Endothelial cell of umbilical vein (primary cell): Measurements from ENCODE around the gene TYK2. TPM values are rescaled to one million over a fixed set of nuclear protein-coding genes. Genes with fewer than 3 reads are reported as not detected.

Experiments
- BruUV-seq: library from RNA; stranded (reverse); fragments of 400-500 nt; replicated peaks from 2 replicates; lab custom pipeline; 2021; lab: Mats Ljungman, UMichigan
- CTCF ChIA-PET: fragments of 300-600, 350-600 bp; sonication (Branson Sonifier 250); formaldehyde crosslinking; loops from one replicate; lab custom pipeline; 2021; ENCODE audit warnings: antibody characterized with exemption, inconsistent platforms; lab: Charles Lee
- POLR2A ChIA-PET: fragments of 300-600, 350-600 bp; sonication (Branson Sonifier 250); formaldehyde crosslinking; loops from one replicate; lab custom pipeline; 2021; ENCODE audit warnings: antibody characterized with exemption, inconsistent platforms; lab: Charles Lee
- DNase-seq: peaks from one replicate; pipeline ENCODE4 v3.0.0-alpha.2; 2011; ENCODE audit warnings: low read depth, low spot score
- FAIRE-seq: peaks from 2 replicates; lab custom pipeline; 2011; peaks lifted over from hg19 to GRCh38; lab: Jason Lieb, UNC
- H2AFZ ChIP-seq: 2 replicates; pipeline ENCODE4 v1.6.0; 2012; ENCODE audit warnings: low read depth, low read length, control low read depth, inconsistent platforms
- H3K27ac ChIP-seq: 2 replicates; pipeline ENCODE4 v1.5.1; 2011; ENCODE audit warnings: low read depth, mild to moderate bottlenecking, control low read depth, low read length, moderate library complexity; ENCODE audit not compliant: insufficient read depth
- H3K27me3 ChIP-seq, 2 experiments: 2 replicates each; pipeline versions ENCODE4 v1.6.0 to v1.6.1; 2011; ENCODE audit warnings: low read length in 2 of 2, mixed read lengths in 1 of 2; ENCODE audit not compliant: control insufficient read depth in 2 of 2, insufficient read depth in 2 of 2
- H3K36me3 ChIP-seq, 2 experiments: 2 replicates in 1 of 2; 3 replicates in 1 of 2; pipeline ENCODE4 v1.5.1; 2011; ENCODE audit warnings: low read length in 2 of 2, mild to moderate bottlenecking in 1 of 2, moderate library complexity in 1 of 2; ENCODE audit not compliant: control insufficient read depth in 2 of 2, insufficient read depth in 2 of 2; ENCODE audit errors: extremely low read depth in 1 of 2
- H3K4me1 ChIP-seq: 3 replicates; pipeline ENCODE4 v1.5.1; 2011; ENCODE audit warnings: mild to moderate bottlenecking, low read length; ENCODE audit not compliant: control insufficient read depth, insufficient read depth; ENCODE audit errors: extremely low read depth
- H3K4me2 ChIP-seq: 2 replicates; pipeline ENCODE4 v1.6.1; 2011; ENCODE audit warnings: low read length, control low read depth, mixed read lengths; ENCODE audit not compliant: insufficient read depth
- H3K4me3 ChIP-seq, 3 experiments: fragments of 200-600 bp in 1 of 3; sonication (generic), shearing (Covaris generic) in 1 of 3; replicated peaks in 1 of 3; 2 replicates each; pipeline ENCODE4 v1.5.1; 2011 to 2016; ENCODE audit warnings: control low read depth in 3 of 3, low read length in 3 of 3, mild to moderate bottlenecking in 2 of 3, inconsistent platforms in 1 of 3, low read depth in 1 of 3, moderate library complexity in 1 of 3; ENCODE audit not compliant: insufficient read depth in 1 of 3
- H3K79me2 ChIP-seq: 2 replicates; pipeline ENCODE4 v1.6.0; 2012; ENCODE audit warnings: low read length, inconsistent platforms; ENCODE audit not compliant: control insufficient read depth, insufficient read depth
- H3K9ac ChIP-seq: replicated peaks from 2 replicates; pipeline ENCODE3; 2011; ENCODE audit warnings: low read length, control low read depth; ENCODE audit not compliant: insufficient read depth; ENCODE audit errors: extremely low read depth
- H3K9me1 ChIP-seq: replicated peaks from 3 replicates; pipeline ENCODE4 v1.6.0; 2011; ENCODE audit warnings: mild to moderate bottlenecking, low read length; ENCODE audit not compliant: control insufficient read depth, insufficient read depth; ENCODE audit errors: extremely low read depth
- H3K9me3 ChIP-seq: replicated peaks from 2 replicates; pipeline ENCODE4 v1.5.1; 2012; ENCODE audit warnings: low read length, inconsistent platforms; ENCODE audit not compliant: control insufficient read depth, insufficient read depth
- H4K20me1 ChIP-seq: replicated peaks from 2 replicates; pipeline ENCODE3; 2011; ENCODE audit warnings: mild to moderate bottlenecking, low read length; ENCODE audit not compliant: control insufficient read depth, insufficient read depth; ENCODE audit errors: extremely low read depth
- GATA2 ChIP-seq: IDR thresholded peaks from 2 replicates; pipeline ENCODE4 v1.7.0; 2011; ENCODE audit warnings: low read depth, mild to moderate bottlenecking, moderate library complexity, mixed read lengths, low read length; ENCODE audit not compliant: insufficient read length, insufficient read depth
- MYC ChIP-seq: IDR thresholded peaks from one replicate; pipeline ENCODE4 v1.6.1; 2011; ENCODE audit warnings: mild to moderate bottlenecking, low read depth, low read length
- POLR2A ChIP-seq: IDR thresholded peaks from 2 replicates; pipeline ENCODE4 v1.6.1; 2012; ENCODE audit warnings: low read depth, mild to moderate bottlenecking, control low read depth, low read length
- POLR2AphosphoS5 ChIP-seq: IDR thresholded peaks from 2 replicates; pipeline ENCODE4 v1.6.1; 2012; ENCODE audit warnings: low read depth, mild to moderate bottlenecking, control low read depth, low read length, moderate library complexity; ENCODE audit not compliant: insufficient read depth
- dilution Hi-C: fragments of 300-500 bp; cut with MboI; formaldehyde crosslinking; loops from one replicate; pipeline ENCODE4 v1.15.0; 2019; ENCODE audit warnings: low sequenced_read_pairs; ENCODE audit not compliant: extremely low pct_ligation_motif_present
- intact Hi-C: fragments of 100-400 bp; cut with micrococcal nuclease; formaldehyde crosslinking; loops from one replicate; pipeline ENCODE4 v1.10.0; 2022
- polyA plus RNA-seq, 4 experiments: library from polyadenylated mRNA; depleted of rRNA in 3 of 4; stranded (reverse) in 3 of 4; unstranded in 1 of 4; fragments of >200 nt; gene quantifications; 2 replicates each; pipeline versions ENCODE4 v1.2.1 to v1.2.3, GENCODE V29; 2011 to 2012; ENCODE audit warnings: missing spikeins in 1 of 4
- total RNA-seq: library from RNA; stranded (reverse); gene quantifications from 2 replicates; pipeline ENCODE4 v1.2.3, GENCODE V29; 2021
- TF ChIP-seq, protein P1 (sequence below): IDR thresholded peaks from 2 replicates; pipeline ENCODE4 v1.6.1; 2011; ENCODE audit not compliant: insufficient read depth, insufficient read length

TYK2 gene
- total and polyA plus RNA-seq, 2 donors (not counting 3 experiments of a cell fraction or from before 2014, with no cell fraction given) = 92.9 to 138 TPM

DNA sequence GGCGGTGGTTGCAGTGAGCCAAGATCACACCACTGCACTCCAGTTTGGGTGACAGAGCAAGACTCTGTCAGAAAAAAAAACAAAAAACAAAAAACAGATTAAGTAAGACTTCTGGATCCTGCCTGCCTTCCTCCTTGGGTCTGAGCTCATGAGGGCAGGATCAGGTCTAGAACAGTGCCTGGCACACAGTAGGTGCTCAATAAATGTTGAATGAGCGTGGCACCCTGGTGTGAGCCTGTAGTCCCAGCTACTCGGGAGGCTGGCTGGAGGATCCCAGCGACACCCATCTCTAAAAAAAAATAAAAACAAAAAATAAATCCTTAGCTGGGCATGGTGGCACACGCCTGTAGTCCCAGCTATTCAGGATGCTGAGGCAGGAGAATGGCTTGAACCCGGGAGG, 25.8 kb upstream of the TYK2 start:
- no peaks in the 10 kb centered on the region for H4K20me1 ChIP-seq
- DNase-seq (no peak), FAIRE-seq (no peak)
- peaks cover 10% of the 10 kb centered on the region for H3K4me1 ChIP-seq
- BruUV-seq = no TSS peak
- no peak overlapping the region for H3K4me2 ChIP-seq
- H3K4me3 ChIP-seq = no peak overlapping the region
- peaks cover 22% of the 10 kb centered on the region for H3K79me2 ChIP-seq
- no peak overlapping the region for H3K27ac ChIP-seq
- ChIA-PET CTCF (interaction anchor here (0.6 to 8.3 kb wide), 13 partner anchors 9 to 294 kb away, joined by 3 to 108 read pairs (median 7); partner anchors contain the start of gene PDE4A), POLR2A (interaction anchor here (0.6 to 1.3 kb wide), 2 partner anchors 9 to 28 kb away, joined by 3 read pairs; no protein-coding TSS in a partner anchor)
- TF ChIP-seq GATA2 (no peak), POLR2A (no peak), POLR2AphosphoS5 (no peak), MYC (no peak)
- TF ChIP-seq, protein P1, sequence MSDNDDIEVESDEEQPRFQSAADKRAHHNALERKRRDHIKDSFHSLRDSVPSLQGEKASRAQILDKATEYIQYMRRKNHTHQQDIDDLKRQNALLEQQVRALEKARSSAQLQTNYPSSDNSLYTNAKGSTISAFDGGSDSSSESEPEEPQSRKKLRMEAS = no peak
- H2AFZ ChIP-seq = no peak overlapping the region
- intact Hi-C loops = no loop called here
- H3K9me1 ChIP-seq = no peaks in the 10 kb centered on the region
- no peak overlapping the region for H3K9ac ChIP-seq
- no peaks in the 10 kb centered on the region for H3K9me3 ChIP-seq
- H3K36me3 ChIP-seq = no peaks in the 10 kb centered on the region
- dilution Hi-C loops = no loop called here
- peaks cover 14 to 26% of the 10 kb centered on the region in 2 experiments for H3K27me3 ChIP-seq
